IPS DF 19.7 (cell line): Measurements from ENCODE around the gene FBLN5.

Experiments used
- DNase-seq: peaks from one replicate; pipeline ENCODE4 v3.0.0-alpha.2; 2013; ENCODE audit warnings: low read depth, low spot score

FBLN5 gene, protein sequence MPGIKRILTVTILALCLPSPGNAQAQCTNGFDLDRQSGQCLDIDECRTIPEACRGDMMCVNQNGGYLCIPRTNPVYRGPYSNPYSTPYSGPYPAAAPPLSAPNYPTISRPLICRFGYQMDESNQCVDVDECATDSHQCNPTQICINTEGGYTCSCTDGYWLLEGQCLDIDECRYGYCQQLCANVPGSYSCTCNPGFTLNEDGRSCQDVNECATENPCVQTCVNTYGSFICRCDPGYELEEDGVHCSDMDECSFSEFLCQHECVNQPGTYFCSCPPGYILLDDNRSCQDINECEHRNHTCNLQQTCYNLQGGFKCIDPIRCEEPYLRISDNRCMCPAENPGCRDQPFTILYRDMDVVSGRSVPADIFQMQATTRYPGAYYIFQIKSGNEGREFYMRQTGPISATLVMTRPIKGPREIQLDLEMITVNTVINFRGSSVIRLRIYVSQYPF

DNA sequence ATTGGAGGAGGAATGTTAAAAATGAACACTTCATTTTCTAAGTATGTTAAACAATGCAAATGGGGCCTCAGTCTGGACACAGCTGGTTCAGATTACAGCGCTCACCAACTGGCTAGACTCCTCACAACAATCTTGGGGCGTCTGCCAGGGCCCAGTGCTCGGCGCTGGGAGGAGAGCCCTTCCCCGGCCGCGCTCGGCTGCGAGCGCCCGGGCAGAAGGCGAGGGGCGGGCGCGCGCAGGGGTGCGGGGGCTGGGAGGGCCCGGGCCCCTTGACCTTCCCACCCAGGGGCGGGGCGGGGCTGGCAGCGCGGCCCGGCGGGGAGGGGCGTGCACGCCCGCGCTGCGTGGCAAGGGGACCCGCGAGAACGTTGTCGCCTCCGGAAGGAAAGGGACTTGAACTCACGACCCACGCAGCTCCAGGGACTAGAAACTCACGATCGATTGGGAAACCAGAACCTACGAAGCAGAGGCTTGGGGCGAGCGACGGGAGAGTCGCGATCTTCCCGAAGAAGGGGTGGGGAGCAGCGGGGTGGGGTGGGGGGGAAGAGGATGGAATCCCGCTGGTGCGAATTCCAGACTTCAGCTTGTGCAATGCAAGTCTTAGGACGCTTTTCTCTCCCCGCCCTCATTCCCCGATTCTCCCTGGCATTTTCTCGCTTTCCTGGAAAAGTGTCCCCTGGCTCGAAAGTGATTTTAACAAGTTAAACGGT, at the start of gene FBLN5:
Gene FBLN5, minus strand, starts transcription at position 220 of the 710 bp plus-strand sequence. CDS start 465 bp downstream, outside the sequence.
- DNase-seq = peak; percentile 33

DNA sequence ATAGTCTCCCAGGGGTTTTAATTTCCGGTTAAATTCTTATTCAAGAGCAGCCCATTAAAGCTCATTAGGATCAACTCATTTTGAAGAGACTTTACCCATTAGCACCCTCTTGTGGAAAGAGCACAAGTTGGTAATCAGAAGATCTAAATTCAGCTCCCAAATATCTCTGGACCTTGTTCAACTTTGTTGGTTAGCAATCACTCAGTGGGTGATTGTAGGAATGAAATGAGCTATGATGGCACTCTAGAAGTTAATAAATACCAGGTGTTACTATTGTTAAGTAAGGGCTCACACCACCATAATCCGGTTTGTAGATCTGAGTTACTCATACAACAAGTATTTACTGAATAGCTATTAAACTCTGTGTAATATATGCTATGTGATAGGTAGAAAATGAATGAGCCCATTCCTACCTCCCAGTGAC, 49.5 kb upstream of the FBLN5 start:
- DNase-seq = peak; percentile 30

DNA sequence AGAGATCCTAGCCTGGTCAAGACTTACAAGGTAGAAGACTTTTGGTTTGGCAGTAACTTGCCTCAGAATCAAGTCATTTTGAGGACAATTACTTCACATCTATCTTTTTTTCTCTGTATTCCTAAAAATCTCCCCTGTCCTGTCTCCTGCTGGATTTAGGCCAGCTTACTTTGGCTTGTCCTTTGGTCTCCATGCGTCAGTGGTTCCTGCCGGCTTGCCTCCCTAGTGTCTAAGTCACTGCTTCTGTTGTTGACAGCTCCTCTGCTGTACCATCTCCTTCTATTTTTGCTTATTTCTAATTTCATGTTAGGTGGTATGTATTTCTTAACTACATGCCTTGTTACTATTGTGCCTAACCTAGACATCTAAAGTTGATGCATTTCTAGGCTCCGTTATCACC, 39.7 kb upstream of the FBLN5 start:
- no peak for DNase-seq

DNA sequence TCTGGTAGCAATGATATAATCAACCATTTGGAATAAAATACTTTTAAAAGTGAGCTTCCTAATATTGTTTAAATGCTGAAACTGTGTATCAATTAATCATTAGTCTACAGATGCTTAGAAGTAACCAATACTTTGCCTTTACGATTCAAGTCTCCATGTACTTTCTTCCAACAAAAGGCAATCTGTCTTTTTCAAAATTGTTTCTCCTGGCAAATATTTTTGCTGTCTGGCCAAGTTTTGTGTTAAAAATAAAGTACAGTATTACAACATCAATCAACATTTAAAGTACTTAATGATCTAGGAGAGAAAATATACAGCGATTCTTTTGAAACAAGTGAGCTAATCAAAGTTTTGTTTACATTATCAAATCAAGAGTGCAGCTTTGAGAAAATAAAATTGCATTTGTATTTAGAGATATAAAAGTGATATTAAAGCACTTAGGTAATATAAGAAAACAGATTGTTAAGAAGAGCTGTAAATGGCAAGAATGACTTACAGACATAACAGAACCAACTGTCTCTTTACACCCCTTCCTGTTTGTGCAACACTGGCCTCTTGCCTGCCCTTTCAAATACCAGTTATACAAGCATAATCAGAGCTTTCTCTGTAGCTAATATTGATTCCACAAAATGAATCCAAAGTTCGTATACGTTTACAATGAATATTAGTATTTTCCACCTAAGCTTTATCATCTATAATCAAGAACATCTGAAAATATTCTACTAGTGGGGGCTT, 38.2 kb upstream of the FBLN5 start:
- no peak for DNase-seq

DNA sequence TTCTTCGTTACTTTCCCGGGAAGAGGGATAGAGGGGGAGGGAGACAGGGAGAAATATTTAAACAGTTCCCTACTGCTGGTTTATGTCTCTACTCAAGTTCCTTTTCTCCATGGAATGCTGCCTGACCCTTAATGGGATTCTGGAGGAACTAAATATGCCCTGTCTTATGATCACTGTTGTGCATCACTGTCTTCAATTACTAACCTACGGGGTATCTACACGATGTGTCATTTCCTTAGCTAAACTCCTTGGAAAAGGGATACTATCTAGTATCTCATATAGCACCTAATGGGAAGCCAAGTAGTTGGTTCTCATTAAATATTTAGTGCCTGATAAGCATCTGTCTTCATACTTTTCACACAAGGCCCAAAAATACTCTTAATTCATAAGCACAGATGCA, 37.5 kb upstream of the FBLN5 start:
- no peak for DNase-seq

DNA sequence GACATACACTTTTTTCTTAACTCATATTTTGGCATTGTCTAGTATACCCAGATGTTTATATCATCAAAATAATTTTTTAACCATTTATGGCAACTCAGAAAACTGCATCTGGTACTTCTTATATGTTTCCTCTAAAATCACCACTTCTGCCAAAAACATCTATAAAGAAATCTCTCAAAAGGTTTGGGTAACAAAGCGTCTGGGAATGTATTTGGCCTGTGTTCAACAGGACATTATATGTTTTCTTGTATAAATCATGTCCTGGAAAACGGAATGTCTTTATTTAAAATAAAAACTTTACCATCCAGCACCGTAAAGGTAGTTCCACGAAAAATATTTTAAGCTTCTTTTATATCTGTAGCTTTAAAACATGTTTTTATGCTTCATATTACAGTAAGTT, 36.1 kb upstream of the FBLN5 start:
- no peak for DNase-seq

DNA sequence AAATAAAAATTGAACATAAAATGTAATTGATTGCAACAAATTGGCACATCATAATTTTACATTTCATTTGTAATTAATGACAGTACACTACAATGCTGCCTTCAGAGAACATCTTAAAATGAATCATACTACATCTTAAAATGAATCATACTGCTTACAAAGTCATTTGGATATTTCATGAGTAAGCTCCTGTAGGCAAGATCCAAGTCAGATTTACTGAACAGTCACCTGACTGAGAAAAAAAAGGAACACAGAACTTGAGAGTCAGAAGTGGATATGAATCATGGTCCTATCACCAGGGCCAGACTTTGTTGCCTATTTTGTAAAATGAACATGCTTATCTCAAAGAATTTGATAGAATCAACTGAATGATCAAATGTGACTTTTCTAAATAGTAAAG, 32.7 kb upstream of the FBLN5 start:
- DNase-seq = no peak

DNA sequence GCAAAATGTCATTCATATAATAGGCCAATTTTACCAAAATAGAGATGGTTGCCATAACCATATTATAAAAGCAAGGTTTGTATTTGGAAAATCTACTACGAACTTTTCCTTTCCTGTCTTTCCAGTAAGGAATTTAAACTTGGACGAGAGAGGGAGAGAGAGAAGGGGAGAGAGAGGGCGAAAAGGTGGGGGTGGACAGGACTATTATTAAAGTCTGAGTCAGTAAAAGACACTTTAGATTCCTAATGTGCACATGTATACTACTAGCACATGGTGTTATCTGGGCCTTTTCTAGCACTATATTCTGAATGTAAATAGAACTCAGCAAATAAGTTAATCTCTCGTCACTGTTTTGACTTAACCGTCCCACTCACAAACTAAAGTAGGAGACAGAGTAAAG, 30.4 kb upstream of the FBLN5 start:
- DNase-seq = no peak

DNA sequence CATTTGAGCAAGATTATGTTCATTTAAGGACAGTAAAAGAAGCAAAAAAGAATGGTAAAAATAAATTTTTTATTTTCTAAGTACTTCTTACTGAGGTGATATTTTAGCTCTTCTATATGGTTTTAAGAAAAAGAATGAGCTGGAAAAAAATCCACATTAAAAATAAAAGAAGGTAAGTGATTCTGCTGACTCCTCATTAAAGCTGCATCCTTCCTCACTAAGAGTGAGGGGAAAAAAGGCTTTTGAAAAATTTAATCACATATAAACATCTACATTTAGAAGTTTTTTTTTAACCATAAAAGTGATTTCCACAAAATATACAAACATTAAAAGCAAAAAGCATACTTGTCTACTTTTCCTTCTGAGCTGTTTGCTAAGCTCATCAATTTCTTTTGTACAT, 28.3 kb upstream of the FBLN5 start:
- DNase-seq = no peak

DNA sequence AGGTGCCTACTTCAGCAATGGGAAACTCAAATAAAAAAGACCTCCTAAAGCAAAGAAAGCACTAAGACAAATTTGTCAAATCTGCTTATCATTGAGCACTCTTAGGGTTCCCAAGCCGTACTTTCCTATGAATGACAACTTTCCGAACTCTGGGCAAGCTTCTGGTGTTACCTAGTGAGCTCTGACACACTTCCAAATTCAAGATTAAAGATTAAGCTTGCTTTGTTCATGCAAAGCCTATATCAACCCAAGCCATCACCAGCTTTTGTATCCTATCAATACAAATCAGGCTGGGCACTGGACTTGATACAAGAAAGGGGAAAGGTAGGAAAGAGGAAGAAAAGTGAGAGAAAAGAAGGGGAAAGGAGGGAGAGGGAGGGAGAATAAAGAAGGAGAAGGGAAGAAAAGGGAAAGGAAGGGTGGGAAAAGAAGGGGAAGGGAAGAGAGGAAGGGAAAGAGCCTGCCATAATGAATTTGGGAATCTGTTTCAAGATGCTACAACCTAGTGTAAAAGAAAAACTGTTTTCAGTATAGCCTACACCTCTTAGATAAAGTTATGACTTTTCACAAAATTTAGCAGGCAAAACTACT, 23.8 kb upstream of the FBLN5 start:
- no peak for DNase-seq

DNA sequence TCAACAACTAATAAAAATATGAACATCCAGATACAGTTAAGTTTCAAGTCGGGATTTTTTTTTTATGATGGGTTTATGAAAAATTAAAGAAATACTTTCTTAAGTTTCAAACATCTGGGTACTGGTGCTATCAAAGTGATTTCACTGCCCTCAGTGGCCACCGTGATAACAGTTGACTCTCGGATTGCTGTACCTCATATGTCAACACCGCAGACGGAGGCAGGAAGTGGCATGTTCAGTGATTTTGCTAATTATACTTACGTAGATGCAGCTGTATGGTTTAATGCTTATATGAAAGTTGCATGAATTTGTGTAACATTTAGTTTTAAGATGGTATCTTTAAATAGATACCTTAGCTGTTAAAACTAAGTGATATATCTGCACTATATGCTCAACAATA, 20.8 kb upstream of the FBLN5 start:
- DNase-seq = no peak

DNA sequence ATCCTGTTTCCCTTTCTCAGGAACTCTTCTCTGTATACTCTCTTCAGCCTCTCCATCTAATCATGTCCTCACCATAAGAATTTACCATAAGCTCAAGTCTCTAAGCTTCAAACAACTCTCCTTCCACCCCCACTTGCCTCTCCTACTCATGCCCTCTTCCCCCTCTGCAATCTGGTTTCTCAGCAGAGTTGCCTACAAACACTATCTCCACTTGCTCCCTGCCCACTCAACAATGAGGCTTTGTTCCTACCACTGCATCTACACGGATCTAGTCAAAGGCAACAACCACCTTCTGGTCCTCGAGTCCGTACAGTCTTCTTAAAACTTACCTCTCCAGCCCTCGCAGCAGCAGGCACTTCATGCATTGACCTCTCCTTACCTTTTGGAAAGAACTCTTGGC, 17.2 kb upstream of the FBLN5 start:
- DNase-seq = no peak

DNA sequence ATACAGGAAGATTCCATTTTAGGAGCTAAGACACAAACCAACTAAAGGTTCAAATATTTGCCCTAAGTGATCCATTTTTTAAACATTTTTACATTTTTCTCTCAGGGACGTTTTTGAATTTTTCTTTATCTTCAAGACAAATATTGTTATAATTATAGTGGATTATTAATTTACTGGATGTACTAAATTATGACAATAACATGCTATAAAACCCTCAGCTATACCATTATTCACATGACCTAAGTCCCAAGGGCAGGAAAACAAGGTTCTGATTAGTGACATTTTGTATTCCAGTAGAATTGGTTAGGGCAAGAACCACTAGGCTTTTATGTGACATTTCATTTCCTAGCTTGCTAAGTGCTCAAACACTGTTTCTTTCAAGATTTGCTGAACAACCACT, 16.5 kb upstream of the FBLN5 start:
- DNase-seq = no peak

DNA sequence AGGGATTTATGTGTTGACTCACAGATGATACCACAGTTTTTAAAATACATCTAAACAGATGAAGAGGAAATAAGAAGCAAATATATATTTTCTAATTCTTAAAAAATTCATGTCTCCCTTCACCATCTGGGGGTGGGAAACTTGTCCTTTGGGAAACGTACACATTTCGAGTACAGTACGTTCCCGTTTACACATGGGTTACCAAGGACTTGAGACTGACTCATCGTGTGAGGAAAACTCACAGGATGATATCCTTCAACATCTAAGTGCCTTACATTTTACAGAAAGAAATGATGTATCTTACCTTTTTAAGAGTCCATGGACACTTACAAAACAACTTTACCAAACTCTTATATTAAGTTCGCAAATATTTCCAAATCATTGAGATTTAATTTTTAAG, 16.0 kb upstream of the FBLN5 start:
- no peak for DNase-seq

DNA sequence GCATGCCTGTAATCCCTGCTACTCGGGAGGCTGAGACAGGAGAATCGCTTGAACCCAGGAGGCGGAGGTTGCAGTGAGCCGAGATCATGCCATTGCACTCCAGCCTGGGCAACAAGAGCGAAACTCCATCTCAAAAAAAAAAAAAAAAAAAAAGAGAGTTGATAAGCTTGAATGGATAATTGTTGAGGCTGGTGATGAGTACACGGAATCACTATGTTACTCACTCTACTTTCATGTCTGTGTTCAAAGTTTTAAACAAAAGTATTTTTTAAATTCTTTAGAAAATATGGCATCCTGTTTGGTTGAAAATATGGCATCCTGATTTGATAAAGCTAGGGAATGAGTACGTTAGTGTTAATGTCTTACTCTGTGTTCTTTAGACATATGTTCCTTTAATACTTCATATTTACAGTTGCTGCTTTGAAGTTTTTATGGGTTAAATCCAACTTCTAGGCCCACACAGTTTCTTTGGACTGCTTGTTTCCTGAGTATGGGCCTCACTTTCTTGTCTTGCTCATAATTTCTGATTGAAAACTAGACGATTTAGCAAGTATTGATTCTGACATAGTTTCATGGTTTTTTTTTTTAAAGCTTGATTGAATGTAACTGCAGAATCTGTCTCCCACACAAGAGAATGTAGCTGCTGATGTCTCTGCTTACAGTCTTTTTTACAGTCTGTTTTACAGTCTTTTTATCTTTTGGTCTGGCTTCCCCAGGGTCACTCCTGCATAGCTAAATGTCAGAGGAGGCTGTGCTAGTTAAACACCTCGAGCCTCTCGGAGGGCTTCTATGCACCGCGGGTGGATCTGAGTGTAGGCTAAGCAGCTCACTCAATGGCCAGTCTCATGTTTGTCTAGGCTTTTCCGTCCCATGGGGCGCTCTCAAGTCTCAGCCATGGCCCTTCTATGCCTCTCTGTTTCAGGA, 14.1 kb upstream of the FBLN5 start:
- DNase-seq = no peak

DNA sequence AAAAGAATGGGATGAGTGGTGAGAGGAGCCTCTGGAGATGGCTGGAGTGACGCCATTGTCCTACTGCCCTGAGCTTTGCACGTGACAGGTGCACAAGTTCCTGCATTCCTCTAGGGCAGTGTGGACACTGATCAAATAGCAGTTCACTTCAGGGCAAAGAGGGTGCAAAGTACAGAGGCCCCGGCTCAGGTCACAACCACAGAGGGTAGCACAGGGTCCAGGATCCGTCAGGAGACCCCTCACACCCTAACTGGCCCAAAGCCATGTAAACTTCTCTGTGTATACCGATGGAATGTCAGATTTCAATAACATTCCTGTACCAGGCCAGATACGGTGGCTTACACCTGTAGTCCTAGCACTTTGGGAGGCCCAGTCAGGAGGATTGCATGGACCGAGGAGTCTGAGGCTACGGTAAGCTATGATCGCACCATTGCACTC, 10.4 kb upstream of the FBLN5 start:
- no peak for DNase-seq

DNA sequence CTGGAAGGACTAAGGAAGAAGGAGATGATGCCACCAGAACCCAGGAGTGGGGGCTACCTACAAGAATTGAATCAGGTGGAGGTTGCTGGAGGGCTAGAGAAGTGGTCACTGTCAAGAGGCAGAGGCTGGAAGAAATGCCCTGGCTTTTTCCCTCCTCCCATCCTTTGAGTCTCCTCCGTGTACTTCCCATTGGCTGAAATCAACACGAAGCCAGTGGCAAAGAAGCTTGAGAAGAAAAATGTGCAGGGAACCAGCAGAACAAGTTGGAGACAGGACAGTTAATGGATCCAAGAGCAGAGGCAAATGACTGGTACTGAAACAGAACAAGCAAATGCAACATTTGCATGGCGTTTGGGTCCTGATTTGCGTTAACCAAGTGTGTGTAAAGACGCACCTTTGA, 9.1 kb upstream of the FBLN5 start:
- no peak for DNase-seq

DNA sequence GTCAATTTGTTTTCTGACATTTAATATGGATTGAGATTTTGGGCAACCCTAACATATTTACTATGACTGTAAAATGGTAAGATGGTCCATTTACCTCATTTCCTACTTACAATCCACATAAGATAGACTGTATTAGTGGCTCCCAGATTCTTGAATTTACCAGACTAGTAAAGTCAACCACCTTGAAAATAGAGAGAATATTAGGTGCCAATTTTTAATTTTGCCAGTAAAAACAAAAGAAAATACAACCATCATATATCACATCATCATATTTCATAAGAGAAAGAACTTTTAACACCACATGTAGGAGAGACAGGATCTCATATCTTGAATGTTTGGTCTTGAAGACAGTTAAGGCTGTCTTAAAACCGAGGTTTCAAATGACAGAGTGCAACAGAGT, 7.7 kb upstream of the FBLN5 start:
- no peak for DNase-seq

DNA sequence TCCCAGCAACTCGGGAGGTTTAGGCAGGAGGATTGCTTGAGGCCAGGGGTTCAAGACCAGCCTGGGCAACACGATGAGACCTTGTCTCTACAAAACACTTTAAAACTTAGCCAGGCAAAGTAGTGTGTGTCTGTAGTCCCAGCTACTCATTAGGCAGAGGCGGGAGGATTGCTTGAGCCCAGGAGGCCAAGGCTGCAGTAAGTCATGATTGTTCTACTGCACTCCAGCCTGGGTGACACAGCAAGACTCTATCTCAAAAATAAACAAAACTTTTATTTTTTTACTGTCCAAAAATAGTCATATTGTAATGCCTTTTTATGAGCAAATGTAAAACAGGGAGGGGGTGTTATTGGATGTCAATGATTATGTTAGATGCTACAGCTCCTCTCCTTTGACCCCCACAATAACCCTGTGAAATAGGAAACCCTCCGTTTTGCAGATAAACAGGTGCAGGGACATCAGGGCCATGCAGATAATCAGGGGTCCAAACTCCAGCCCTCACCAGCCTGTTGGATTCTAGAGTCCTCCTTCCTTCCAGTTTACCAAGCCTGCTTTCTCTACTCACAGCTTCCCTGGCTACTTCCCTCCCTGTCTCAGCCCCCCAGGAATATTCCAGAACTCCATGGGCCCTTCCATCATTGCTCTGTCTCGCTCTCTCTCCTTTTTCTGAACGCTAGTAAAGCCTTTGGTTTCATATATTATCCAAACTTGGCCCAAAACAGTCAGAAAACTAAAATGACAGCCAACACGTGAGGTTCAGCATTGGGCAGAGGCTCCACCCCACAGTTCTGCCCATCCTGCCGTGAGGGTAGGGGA, 5.9 kb upstream of the FBLN5 start:
- DNase-seq = no peak
